Measurements from ENCODE around the gene PLEKHA6. TPM values are rescaled to one million over a fixed set of nuclear protein-coding genes. Genes with fewer than 3 reads are reported as not detected.

Gene PLEKHA6
- total RNA-seq, 6 donors from 2014 or later: 3.3 to 6.9 (median 4.9) TPM

DNA sequence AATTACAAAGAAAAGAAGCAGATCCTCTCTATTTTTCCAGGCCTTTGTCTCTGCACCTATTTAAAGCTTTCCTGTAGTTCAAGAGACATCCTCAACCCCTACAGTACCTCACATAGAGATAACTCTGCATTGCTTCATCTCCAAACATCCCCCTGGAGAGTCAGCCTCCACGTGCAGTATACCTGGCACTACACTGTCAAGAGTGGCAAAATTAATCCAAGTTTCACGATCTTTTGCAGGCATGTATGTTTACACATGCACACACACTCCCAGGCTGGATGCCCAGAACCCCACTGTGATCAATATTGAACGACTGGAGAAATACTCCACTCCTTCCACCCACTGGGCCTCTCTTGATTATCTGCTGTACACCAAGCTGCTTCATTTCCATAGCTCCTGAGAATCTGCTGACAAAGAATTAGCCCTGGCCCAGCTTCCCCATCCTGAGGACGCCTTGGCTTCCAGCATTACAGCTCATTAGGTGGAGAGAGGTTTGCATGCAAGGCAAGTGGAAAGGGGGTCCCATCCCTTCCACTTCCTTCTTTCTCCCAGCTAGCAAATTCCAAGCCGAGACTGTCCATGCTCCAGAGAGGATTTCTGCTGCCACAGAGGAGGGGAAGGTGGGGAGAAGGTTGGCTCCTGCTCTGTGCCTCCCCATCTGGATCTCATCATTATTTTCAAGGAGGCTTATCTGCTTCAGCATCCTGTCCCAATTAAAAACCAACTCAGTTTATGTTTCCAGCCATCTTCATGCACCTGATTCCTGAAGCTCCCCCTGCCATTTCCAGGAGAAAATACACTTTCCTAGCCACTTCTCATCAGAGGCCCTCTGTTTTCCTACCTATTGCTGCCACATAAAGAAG is 79.4 kb downstream of the PLEKHA6 start:
- Histone ChIP-seq H3K36me3 (no peaks in the 10 kb centered on the region), H3K4me1 (peaks cover 0 to 16% (median 8%) of the 10 kb centered on the region in 4 donors), H3K27me3 (no peaks in the 10 kb centered on the region), H3K27ac (no peak overlapping the region), H3K9me3 (no peaks in the 10 kb centered on the region), H3K4me3 (no peak overlapping the region)
- 62 to 63% methylated on average over 5 of the region's 5 CpGs for WGBS, 2 donors
- DNase-seq (no peak), ATAC-seq (ENCODE audit: low FRiP score in 2 of 2) (no peak)
- TF ChIP-seq EP300 (IDR thresholded peaks at IDR 0.05): no peak
- TF ChIP-seq, protein P1, sequence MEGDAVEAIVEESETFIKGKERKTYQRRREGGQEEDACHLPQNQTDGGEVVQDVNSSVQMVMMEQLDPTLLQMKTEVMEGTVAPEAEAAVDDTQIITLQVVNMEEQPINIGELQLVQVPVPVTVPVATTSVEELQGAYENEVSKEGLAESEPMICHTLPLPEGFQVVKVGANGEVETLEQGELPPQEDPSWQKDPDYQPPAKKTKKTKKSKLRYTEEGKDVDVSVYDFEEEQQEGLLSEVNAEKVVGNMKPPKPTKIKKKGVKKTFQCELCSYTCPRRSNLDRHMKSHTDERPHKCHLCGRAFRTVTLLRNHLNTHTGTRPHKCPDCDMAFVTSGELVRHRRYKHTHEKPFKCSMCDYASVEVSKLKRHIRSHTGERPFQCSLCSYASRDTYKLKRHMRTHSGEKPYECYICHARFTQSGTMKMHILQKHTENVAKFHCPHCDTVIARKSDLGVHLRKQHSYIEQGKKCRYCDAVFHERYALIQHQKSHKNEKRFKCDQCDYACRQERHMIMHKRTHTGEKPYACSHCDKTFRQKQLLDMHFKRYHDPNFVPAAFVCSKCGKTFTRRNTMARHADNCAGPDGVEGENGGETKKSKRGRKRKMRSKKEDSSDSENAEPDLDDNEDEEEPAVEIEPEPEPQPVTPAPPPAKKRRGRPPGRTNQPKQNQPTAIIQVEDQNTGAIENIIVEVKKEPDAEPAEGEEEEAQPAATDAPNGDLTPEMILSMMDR (IDR thresholded peaks at IDR 0.05): no peak

DNA sequence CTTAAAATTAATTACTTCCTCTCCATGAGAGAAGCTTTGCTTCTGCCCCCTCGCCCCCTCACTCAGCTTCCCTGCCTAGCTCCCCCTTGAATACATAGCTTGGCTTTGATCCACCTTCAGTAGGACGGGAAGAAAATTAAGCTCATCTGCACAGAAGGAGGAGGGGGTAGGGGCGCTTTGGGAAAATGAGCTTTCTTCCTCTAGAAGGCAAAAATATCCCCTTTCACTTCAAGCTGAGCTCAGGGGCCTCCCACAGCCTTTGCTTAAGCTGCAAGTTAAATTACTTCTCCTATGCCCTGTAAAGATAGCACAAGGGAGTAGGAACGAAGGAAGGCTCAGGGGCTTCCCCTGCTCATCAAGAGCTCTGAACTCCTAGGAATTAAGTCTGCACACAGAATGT is 80.8 kb downstream of the PLEKHA6 start:
- H3K4me1 ChIP-seq: peaks cover 0 to 18% (median 4%) of the 10 kb centered on the region in 4 donors
- 31 to 32% methylated on average over 4 of the region's 4 CpGs for WGBS, 2 donors

DNA sequence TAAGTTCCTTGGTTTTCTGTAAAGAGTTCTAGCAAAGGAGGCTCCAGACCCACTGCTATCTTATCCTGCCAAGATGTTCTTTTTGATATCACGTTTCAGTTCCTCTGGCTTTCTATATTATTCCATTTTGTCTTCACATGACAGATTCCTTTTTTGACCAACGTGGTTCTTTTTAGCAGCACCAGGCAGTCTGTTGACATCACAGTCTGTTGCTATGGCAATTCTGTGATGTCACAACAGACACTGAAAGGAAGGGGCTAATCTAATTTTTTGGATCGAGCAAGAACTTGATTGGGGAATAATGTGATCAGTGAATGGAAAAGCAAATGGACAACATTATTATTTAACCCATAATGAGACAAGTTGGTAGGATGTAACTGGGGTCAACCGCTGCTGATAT is 81.5 kb downstream of the PLEKHA6 start:
- no peaks in the 10 kb centered on the region for H3K9me3 ChIP-seq
- peaks cover 0 to 18% (median 3%) of the 10 kb centered on the region in 4 donors for H3K4me1 ChIP-seq
- no peaks in the 10 kb centered on the region for H3K27me3 ChIP-seq
- WGBS, 2 donors: 47 to 58% methylated on average over 4 of the region's 4 CpGs
- H3K4me3 ChIP-seq: no peak overlapping the region
- TF ChIP-seq, protein P1 (IDR thresholded peaks at IDR 0.05): no peak
- H3K36me3 ChIP-seq: no peaks in the 10 kb centered on the region
- ATAC-seq (ENCODE audit: low FRiP score in 2 of 2) (no peak), DNase-seq (no peak)
- H3K27ac ChIP-seq: no peak overlapping the region

More for the DNA sequence above, 80.8 kb downstream of the PLEKHA6 start:
- Histone ChIP-seq H3K27me3 (no peaks in the 10 kb centered on the region), H3K36me3 (no peaks in the 10 kb centered on the region), H3K27ac (no peak overlapping the region), H3K9me3 (no peaks in the 10 kb centered on the region), H3K4me3 (no peak overlapping the region)
- ATAC-seq (ENCODE audit: low FRiP score in 2 of 2) (no peak), DNase-seq (no peak)
- no peak for TF ChIP-seq POLR2AphosphoS5 (IDR thresholded peaks at IDR 0.05)
- TF ChIP-seq POLR2A (IDR thresholded peaks at IDR 0.05): no peak
- TF ChIP-seq, protein P1 (IDR thresholded peaks at IDR 0.05): no peak
- no peak for TF ChIP-seq EP300 (IDR thresholded peaks at IDR 0.05)

DNA sequence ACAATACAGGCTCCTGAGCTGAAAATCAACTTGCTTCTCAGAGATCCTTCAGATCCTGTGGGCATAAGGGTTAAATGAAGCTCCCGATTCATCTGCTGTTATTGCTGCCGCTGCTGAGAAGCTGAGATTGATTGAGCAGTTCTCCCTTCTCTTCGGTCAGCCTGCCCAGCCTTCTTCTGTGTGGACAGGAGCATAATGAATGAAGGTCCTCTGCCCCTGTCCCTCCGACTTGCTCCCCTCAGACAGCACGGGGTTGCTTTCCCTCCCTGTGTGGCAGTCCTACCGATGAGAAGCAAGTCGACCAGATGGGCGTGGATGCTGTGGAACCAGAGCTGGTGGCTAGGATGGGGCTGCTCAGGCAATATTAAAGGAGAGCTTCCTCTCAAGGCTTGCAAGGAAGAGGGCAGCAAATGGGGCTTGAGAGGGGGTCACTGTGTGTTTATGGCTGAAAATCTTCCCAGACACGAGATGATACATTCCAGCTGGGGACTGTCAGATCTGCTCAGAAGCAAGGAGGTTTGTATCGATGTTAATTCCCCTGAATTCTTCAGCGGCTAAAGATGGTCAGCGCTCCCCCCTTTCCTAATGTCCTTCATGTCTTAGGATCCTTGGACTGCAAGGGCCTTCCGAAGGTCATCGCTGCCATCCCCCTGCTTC is 82.0 kb downstream of the PLEKHA6 start:
- TF ChIP-seq, protein P1 (IDR thresholded peaks at IDR 0.05): no peak
- TF ChIP-seq POLR2AphosphoS5 (IDR thresholded peaks at IDR 0.05) (no peak), POLR2A (IDR thresholded peaks at IDR 0.05) (no peak), EP300 (IDR thresholded peaks at IDR 0.05) (no peak)
- Histone ChIP-seq H3K36me3 (no peaks in the 10 kb centered on the region), H3K9me3 (no peaks in the 10 kb centered on the region), H3K4me1 (peaks cover 0 to 18% (median 3%) of the 10 kb centered on the region in 4 donors), H3K27ac (no peak overlapping the region), H3K4me3 (peak overlapping the region in 1 of 4 donors; percentile 14), H3K27me3 (no peaks in the 10 kb centered on the region)
- DNase-seq (no peak), ATAC-seq (ENCODE audit: low FRiP score in 2 of 2) (no peak)
- WGBS, 2 donors: 66 to 69% methylated on average over 14 of the region's 14 CpGs
